Measurements from ENCODE around the gene RARS2. TPM values are rescaled to one million over a fixed set of nuclear protein-coding genes. Genes with fewer than 3 reads are reported as not detected.

Gene RARS2
- total RNA-seq, 1 donor from 2014 or later, result 35.5 TPM

GRCh38 chr6:87518453-87518852 is 71.3 kb downstream of the RARS2 start:
- H3K4me3 ChIP-seq (ENCODE audit: low read depth, low read length), result no peak overlapping the region
- TF ChIP-seq CTCF (IDR thresholded peaks at IDR 0.05; ENCODE audit: insufficient read depth, low read length, poor library complexity, severe bottlenecking), result no peak
- DNase-seq (ENCODE audit: low read depth), result no peak
- no peaks in the 10 kb centered on the region for H3K36me3 ChIP-seq (ENCODE audit: control insufficient read depth, insufficient read depth, low read length)
- no peaks in the 10 kb centered on the region for H3K27me3 ChIP-seq (ENCODE audit: control insufficient read depth, insufficient read depth, low read length)

- Histone ChIP-seq H3K27me3 (ENCODE audit: control insufficient read depth, insufficient read depth, low read length) (no peaks in the 10 kb centered on the region), H3K36me3 (ENCODE audit: control insufficient read depth, insufficient read depth, low read length) (no peaks in the 10 kb centered on the region), H3K4me3 (ENCODE audit: low read depth, low read length) (no peak overlapping the region)
- DNase-seq (ENCODE audit: low read depth), result no peak
- no peak for TF ChIP-seq CTCF (IDR thresholded peaks at IDR 0.05; ENCODE audit: insufficient read depth, low read length, poor library complexity, severe bottlenecking)
Observed at GRCh38 chr6:87514831-87515230, 75.0 kb downstream of the RARS2 start.

GRCh38 chr6:87504441-87504840 is 85.3 kb downstream of the RARS2 start:
- DNase-seq (ENCODE audit: low read depth), result no peak
- no peak overlapping the region for H3K4me3 ChIP-seq (ENCODE audit: low read depth, low read length)
- no peaks in the 10 kb centered on the region for H3K27me3 ChIP-seq (ENCODE audit: control insufficient read depth, insufficient read depth, low read length)
- no peaks in the 10 kb centered on the region for H3K36me3 ChIP-seq (ENCODE audit: control insufficient read depth, insufficient read depth, low read length)
- no peak for TF ChIP-seq CTCF (IDR thresholded peaks at IDR 0.05; ENCODE audit: insufficient read depth, low read length, poor library complexity, severe bottlenecking)

- Histone ChIP-seq H3K36me3 (ENCODE audit: control insufficient read depth, insufficient read depth, low read length) (no peaks in the 10 kb centered on the region), H3K4me3 (ENCODE audit: low read depth, low read length) (no peak overlapping the region), H3K27me3 (ENCODE audit: control insufficient read depth, insufficient read depth, low read length) (no peaks in the 10 kb centered on the region)
- no peak for TF ChIP-seq CTCF (IDR thresholded peaks at IDR 0.05; ENCODE audit: insufficient read depth, low read length, poor library complexity, severe bottlenecking)
- no peak for DNase-seq (ENCODE audit: low read depth)
Observed at GRCh38 chr6:87501809-87502572, 87.8 kb downstream of the RARS2 start.

GRCh38 chr6:87498048-87498447 is 91.7 kb downstream of the RARS2 start:
- Histone ChIP-seq H3K4me3 (ENCODE audit: low read depth, low read length) (no peak overlapping the region), H3K27me3 (ENCODE audit: control insufficient read depth, insufficient read depth, low read length) (no peaks in the 10 kb centered on the region), H3K36me3 (ENCODE audit: control insufficient read depth, insufficient read depth, low read length) (no peaks in the 10 kb centered on the region)
- no peak for TF ChIP-seq CTCF (IDR thresholded peaks at IDR 0.05; ENCODE audit: insufficient read depth, low read length, poor library complexity, severe bottlenecking)
- no peak for DNase-seq (ENCODE audit: low read depth)
